Posterior vena cava (tissue), 2 donors: Measurements from ENCODE around the gene GLG1. TPM values are rescaled to one million over a fixed set of nuclear protein-coding genes. Genes with fewer than 3 reads are reported as not detected.

Experiments used
- DNase-seq: peaks from one replicate; pipeline ENCODE4 v3.0.0-alpha.2; 2020; ENCODE audit warnings: low spot score
- intact Hi-C, 2 donors: fragments of 100-400 bp; cut with DNase I; formaldehyde crosslinking; loops; one replicate each; pipeline versions ENCODE4 v1.14.1 to v1.14.2; 2022 to 2023
- total RNA-seq, 2 donors: library from RNA; stranded (reverse); fragmentation: NEBNext Ultra II Directional; extraction: Animal tissue kit (Norgen Biotek cat#: 25700); gene quantifications; one replicate each; pipeline ENCODE4 v1.2.1, GENCODE V29; 2021
- donor health status: DM: yes; HTN: yes; CAD: no.
- donor health status: DM: yes; HTN: yes; CAD: no.

GLG1 gene
- total RNA-seq, 2 donors from 2014 or later: 101 to 143 TPM

DNA sequence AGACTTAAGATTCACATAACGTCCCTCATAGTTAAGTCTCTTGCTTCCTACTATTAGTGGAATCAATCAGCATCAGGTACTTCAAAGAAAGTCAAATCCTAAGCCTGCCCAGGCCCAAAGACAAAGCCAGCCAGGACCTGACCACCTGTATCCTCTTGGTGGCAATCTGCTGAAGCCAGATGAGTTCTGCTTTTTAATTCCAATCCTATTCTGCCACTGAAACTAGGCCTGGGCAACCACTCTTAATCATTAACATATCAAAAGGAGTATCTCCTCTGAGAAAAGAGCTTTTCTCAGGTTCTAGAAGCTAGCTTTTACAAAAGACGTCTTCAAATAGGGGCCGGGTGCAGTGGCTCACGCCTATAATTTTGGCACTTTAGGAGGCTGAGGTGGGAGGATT, 15.1 kb upstream of the GLG1 start:
- intact Hi-C loops: loop anchor here (5.0 to 10.0 kb wide), 2 partner anchors 150 to 157 kb away; no protein-coding TSS in a partner anchor
- DNase-seq: no peak

DNA sequence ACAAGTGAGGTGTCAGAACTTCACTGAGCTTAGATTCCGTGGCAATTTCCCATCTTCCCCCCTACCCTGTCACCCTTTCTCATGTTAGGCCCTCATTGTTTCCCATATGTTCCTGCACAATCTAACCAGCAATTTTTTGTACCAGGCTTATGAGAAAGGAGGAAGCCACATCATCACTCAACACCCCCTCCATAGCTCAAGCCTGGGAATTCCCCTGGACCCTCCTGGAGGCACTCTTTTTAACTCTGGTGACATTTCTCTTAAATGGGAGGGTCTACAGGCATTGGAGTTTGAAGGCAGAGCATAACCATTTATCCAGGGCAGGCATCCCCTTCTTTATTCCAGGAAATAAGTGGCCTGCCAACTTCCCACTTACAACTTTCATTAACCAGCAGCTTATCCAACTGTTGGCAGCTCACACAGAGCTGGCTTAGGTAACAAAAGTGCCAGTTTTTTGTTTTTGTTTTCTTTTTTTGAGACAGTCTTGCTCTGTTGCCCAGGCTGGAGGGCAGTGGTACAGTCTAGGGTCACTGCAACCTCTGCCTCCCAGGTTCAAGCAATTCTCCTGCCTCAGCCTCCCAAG, 10.4 kb upstream of the GLG1 start:
- DNase-seq: no peak
- intact Hi-C loops: no loop called here

DNA sequence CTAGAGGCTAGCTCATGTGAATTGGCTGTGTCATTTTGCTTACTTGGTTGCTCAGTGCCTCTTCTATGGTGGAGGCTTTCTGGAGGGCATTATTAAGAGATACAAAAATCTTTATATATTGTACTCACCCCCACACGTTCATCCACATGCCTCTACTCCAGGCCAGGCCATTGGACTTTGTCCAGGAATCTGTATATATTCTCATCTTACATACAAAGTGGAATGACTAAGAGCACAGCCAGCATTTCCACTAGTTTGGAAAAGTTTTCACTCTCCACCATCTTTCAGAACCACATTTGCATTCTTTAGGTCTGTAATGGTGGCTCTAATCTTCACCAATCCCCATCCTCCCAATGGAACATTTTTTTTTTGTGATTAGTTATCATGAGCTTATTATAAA, 4.8 kb upstream of the GLG1 start:
- intact Hi-C loops: no loop called here

DNA sequence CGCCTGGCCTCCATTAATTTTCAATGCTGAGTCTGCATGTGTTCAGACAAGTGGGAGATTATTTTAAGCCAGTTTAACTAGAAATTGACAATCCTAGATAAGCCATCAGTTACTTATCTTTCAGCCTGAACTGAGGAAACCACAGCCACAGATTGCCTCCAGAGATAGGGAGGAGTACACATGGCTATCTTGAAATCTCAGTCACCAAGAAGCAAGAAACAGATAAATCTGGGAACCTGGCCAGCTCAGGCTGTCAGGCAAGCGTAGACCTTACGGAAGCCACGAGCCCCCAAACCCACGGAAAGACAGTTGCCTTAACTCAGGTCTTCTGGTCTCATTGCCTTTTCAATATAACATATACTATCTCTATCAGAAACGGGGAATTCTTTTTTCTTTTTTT, 2.0 kb upstream of the GLG1 start:
- intact Hi-C loops: no loop called here
- no peak for DNase-seq

More for the DNA sequence above, 4.8 kb upstream of the GLG1 start:
- no peak for DNase-seq

DNA sequence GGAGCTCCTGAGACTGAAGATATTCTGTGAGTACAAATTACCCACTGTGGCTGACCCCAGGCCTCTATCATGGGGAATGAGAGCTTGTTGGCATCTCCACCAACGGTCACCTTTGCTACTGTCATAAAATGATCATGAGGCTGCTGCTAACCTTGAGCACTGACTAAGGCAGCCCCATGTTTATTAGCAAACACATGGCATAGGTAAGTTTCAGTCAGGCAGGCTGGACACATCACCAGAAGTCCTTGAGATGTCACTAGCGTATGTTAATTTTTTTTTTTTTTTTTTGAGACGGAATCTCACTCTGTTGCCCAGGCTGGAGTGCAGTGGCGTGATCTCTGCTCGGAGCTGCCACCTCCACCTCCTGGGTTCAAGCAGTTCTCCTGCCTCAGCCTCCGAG, 1.5 kb upstream of the GLG1 start:
- intact Hi-C loops: no loop called here

DNA sequence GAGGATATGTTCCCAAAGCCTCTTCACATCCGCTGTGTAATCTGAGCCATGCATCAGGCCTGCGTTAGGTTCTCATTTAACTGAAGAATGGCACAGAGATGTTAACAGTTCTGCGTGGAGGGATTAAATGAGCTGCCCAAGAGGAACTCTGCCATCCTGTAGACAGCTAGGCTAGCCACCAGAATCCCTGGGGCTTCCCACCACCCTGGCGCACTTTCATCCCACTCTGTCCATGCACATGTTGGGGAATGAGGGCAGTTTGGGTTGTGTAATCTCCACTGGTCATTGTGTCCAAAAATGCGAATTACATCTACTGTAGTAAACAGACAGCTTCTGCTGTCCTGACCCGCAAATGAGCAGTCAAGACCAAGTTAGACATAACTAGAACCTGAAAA, 1.0 kb upstream of the GLG1 start:
- intact Hi-C loops: no loop called here
- no peak for DNase-seq

More for the DNA sequence above, 1.5 kb upstream of the GLG1 start:
- DNase-seq: no peak

DNA sequence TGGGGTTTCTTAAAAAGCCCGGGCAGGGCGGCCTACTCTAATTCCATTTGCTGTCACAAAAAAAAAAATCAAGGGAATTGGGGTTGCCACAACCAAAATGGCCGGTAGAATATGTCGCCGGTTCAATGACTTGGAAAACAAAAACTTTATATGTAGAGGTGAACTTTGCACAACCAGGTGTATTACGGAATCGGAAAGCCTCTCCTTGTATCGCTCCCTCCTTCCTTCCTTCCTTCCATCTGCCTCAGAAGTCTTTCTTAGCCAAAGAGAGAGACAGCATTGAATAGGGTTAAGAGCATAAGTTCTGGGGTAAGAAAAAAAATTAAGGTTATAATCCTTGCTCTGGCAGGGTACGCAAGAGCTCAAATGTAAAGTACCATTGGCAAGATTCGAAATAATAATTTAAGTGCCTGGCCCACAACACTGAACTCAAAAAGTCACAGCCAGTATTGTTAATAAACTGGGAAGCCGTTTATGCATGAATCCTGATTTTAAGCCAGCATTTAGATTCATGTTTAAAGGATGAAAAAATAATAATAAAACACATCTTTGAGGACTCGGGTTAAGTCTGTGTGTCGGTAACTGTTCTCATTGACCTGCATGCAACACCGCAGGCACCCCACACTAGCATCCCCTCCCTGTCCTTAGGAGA, 522 bp upstream of the GLG1 start:
- no peak for DNase-seq
- intact Hi-C loops: no loop called here

DNA sequence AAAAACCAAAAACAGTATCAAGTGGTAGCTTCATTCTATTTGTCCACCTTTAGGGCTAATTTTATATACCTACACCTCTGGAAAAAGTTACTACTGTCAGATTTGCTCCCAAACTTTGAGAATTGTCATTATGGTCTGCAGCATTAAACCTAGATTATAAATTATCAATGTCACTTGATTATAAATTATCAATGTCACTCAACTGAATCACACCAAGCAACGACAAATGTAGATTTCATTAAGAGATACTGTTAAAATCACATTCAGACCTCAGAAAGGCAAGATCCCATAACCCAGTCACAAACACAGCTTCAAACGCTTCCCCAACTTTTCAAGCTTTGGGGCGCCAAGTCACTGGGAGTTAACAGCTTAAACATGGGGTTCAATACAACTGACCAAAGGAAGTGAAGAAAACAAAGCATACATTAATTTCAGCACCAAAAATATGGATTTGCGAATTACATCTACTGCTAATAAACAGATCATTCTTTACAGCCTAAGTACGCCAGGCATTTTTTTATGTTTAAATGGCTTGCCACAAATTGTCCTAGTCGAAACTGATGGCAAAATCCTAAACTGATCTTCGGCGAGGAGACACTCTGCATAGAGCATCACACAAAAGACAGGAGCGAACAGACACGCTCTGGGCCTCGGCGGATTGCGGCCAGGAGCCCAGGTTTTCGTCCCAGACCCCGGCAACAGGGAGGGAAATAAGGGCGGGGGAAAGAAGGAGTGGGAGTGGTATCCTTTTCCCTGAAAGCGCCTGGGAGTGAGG, 981 bp downstream of the GLG1 start:
- intact Hi-C loops: no loop called here

DNA sequence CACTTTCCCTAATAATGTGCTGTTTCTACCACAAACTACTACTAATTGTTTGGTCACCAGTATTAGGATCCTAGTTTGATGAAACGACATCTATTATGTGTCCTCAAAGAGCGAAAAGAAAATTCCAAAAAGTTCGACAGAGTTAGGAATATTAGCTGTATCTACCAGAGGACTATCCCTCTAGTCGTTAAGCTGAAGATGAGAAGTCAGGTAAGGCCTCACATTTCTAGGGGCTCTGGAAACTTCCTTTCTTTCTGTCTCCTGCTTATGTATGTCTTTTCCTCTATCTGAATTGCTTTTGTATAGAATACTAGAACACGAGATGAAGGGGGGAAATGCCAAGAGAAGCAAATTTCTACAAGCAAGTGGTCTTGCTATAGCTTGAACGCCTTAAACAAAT, 1.6 kb downstream of the GLG1 start:
- DNase-seq: no peak
- intact Hi-C loops: no loop called here

More for the DNA sequence above, 981 bp downstream of the GLG1 start:
- no peak for DNase-seq

DNA sequence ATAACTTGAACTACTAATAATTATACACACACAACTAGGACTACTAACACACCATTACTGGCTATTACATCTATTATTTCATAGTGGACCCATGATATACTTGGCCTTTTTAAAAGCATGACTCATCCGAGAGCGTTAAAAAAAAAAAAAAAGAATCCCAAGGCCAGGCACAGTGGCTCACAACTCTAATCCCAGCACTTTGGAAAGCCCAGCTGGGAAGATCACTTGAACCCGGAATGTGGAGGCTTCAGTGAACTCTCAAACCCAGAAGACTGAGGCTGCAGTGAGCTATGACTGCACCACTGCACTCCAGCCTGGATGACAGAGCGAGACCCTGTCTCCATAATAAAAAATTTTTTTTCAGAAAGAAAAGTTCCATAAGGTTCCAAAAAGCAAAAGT, 3.1 kb downstream of the GLG1 start:
- DNase-seq: no peak
- intact Hi-C loops: no loop called here

DNA sequence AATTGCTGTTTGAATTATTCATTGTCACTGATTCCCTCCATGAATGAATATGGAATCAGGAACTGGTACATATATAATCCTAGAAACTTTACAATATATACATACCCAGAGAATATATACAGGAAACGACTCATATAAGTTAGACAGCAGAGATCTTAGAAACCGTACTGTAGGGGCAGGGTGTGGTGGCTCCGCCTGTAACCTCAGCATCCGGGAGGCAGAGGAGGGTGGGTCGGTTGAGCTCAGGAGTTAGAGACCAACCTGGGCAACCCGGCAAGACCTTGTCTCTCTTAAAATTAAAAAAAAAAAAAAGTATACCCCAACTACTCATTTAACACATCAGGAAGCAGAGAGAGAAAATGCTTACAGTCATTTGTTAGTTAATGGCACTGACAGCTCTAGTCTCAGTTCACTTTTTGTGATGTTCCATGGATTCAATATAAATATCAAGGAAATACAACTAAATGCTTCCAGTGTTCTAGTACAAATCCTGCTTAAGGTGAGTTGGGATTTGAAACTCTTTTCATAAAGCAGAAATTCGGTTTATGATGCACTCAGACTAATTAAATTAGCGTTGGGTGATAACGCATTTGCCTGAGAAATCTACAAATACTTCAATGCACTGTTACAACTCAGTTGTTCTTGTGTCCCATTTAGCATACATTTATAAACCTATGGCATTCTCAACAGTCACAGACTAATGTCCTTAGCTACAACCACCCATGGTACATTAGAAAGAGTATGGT, 5.6 kb downstream of the GLG1 start:
- no peak for DNase-seq
- intact Hi-C loops: no loop called here

DNA sequence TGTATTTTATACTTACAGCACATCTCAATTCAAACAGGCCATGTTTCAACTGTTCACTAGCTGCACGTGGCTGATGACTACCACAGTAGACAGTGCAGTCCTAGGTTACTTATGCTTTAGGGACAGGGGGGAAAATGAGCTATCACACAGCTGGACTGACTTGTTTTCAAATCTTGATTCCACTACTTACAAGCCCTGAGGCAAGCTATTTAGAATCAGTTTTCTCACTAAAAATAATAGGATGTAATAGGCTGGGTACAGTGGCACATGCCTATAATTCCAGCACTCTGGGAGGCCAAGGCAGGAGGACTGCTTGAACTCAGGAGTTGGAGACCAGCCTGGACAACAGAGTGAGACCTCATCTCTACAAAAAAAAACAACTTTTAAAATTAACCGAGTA, 10.3 kb downstream of the GLG1 start:
- intact Hi-C loops: loop anchor here in 1 of 2 donors (5.0 kb wide), 1 partner anchor 444 kb away; no protein-coding TSS in a partner anchor

DNA sequence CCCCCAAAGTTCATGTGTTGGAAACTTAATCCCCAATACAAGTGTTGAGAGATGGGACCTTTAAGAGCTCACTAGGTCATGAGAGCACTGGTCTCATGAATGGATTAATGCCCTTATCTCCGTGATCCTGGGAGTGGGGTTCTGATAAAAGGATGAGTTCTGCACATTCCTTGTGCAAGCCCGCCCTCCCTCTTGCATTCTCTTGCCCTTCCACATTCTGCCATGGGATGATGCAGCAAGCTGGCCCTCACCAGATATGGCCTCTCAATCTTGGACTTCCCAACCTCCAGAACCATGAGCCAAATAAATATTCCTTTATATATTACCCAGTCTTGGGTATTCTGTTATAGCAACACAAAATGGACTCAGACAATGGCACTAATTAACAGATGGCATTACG, 14.1 kb downstream of the GLG1 start:
- no peak for DNase-seq
- intact Hi-C loops: no loop called here

More for the DNA sequence above, 10.3 kb downstream of the GLG1 start:
- no peak for DNase-seq

DNA sequence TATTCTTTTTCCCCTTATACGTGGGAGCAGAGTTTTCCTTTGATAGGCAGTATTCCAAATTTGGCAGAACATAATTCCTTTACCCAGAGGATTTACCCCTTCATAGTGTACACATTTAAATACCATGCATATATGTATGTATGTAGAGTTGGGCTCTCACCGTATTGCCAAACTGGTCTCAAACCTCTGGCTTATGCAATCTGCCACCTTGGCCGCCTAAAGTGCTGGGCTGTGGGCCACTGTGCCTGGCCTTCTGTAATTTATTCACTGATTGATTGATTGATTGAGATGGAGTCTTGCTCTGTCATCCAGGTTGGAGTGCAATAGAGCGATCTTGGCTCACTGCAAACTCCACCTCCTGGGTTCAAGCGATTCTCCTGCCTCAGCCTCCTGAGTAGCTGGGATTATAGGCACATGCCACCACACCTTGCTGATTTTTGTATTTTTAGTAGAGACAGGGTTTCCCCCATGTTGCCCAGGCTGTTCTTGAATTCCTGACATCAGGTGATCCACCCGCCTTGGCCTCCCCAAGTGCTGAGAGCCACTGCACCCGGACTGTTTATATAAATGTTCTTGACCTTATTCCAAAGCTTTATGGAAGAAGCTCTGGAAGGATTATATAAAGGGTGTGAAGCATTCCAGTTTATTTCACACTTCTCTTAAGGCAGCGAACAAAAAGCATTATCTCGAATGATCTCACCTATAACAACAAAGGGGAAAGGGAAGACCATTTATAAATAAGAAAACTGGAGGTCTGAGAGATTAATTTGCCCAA, 14.9 kb downstream of the GLG1 start:
- DNase-seq: no peak
- intact Hi-C loops: no loop called here

DNA sequence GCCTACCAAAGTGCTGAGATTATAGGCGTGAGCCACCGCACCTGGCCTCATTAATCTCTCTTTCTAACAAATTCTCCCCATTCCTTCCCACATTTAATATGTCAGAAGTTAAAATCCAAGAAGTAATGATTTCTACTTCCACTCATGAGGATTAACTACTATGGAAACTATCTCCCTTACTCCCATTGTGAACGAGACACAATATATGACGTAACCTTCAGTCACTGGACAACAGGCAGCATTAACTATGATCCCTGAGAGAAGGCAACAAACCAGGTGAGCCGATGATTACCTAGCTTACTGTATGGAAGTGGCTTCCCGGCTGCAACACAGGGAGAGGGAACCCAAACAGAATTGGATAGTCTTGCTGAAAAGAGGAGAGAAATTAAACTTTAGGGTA, 20.0 kb downstream of the GLG1 start:
- no peak for DNase-seq
- intact Hi-C loops: no loop called here

DNA sequence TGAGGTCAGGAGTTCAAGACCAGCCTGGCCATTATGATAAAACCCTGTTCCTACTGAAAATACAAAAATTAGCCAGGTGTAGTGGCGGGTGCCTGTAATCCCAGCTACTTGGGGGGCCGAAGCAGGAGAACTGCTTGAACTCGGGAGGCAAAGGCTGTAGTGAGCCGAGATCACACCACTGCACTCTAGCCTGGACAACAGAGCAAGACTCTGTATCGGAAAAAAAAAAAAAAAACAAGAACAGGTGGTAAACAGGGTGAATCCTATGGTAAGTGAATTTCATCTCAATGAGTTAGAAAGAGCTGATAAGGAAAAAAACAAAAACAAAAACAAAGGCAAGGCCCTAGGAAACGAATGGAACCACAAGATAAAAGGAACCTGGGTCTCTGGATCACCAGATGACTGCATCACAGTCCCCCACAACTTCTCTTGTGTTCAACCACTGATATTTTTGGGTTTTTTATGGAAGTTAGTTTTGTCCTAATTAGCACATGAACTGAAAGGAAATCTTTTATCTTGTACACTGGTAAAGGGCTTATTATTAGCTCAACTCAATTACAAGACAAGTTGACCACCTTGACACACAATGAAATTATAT, 21.0 kb downstream of the GLG1 start:
- intact Hi-C loops: no loop called here
- no peak for DNase-seq

DNA sequence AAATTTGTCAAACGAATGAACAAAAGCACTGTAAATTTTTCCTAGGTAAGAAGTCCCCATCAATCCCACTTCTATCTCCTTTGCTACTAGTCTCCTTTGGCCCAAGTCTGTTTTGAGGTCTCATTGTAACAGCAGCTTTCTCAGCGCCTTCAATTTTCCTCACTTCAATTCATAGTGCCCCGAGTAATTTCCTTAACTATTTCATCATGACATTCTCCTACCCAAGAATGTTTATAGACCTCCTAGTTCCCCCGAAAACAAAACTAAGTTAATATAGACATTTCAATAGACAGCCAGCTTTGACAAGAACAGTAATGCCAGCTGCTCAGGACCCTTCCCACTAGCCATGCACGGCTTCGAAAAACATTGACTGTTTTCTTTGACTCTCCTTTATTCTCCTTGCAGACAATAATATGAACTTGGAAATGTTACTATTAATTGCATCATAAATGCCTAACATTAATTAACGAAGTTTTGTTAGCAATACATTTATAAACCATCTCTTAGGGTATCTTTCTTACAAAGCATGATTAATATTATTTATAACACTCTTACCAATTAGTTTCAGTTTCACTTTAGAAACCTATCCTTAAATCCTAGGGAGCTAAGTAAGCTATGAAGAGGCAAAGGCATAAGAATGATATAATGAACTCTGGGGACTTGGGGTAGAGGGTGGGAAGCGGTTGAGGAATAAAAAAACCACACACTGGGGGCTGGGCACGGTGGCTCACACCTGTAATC, 22.8 kb downstream of the GLG1 start:
- intact Hi-C loops: no loop called here
- DNase-seq: no peak

DNA sequence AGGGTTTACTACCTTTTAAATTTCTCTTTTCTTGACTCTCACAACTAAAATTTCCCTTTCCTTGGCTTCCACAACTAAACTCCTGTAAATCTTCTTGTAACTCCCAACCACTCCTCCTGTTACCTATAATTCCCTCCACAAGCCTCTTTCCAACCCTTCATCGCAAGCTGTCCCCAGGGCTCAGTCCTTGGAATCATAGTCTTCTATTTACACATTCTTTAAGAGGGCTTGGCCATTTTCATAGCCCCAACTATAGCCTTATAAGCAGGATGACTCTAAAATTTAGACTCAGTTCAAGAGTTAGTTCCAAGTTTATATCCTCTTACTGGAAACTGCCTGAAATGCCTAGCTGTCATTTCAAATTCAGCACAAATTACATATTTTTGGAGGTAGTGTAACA, 23.9 kb downstream of the GLG1 start:
- no peak for DNase-seq
- intact Hi-C loops: no loop called here
